GM19372 (cell line): ENCODE data around the gene GABRG3.

Experiments
- ATAC-seq: cut with Tn5 transposase; IDR thresholded peaks from one replicate; pipeline ENCODE4 v1.9.1; 2021; ENCODE audit warnings: mild to moderate bottlenecking, low read depth, moderate library complexity; ENCODE audit not compliant: unreplicated experiment

The GABRG3 gene

DNA sequence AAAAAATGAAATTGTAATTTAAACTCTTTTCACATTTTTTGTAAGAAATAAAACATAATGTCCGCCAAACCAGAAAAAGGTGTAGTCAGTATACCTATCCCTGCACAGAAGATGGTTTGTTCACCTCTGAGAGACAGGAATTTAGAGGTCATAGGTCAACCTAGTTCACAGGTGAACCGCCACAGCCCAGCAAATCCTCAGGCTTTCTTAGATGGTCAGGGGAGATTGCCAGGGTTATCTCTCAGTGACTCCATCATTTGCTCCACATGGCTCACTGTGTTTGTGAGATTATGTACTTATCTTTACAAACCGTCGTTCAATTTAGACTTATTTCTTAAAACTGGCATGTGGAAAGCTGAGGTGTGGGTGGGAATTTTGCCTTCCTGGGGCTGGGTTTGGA lies 264.2 kb downstream of the GABRG3 start:
- no peak for ATAC-seq

DNA sequence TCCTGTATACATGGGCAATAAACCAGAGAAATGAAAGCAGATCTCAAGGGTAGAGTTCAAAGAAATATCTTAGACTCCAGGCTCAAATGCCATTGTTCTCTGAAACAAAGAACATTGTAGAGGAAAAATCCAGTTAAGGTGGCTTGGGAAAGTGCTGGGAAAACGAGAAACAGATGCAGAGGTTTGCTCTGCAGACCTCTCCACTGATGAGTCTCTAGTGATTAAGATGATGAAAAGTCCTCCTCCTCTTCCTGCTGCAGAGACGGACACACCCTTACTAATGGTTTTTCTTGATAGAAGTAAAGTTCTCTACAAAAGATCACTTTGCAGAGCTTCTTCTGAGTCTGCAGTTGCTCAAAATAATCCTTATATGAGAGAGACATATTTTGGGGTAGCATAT lies 264.7 kb downstream of the GABRG3 start:
- no peak for ATAC-seq

DNA sequence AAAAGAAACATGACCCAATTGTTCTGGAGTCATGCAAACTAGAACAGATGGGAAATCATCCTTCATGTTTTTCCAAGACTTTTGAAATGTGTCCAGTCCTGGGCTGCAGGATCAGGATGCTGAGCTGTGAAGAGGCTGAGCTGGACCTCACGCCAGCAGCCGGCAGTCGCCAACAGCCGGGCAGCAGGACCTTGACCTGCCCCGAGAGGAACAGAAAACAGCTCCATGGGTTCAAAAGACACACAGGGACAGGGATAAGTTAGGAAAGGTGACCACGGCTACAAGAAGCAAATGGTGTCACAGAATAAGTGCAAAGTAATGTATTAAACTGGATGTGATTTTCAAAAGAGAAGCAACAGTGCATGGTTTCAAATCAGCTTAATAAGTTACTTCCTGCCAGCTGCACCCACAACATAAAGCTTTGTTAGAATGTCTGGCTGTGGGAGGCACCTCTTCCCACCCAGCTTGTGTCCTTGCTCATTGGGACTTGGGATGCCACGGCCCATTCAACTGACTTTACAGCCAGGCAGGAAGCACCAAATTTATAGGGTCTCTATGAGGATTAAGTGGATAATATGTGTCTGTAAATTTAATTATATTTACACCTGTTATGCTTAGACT lies 266.4 kb downstream of the GABRG3 start:
- no peak for ATAC-seq

DNA sequence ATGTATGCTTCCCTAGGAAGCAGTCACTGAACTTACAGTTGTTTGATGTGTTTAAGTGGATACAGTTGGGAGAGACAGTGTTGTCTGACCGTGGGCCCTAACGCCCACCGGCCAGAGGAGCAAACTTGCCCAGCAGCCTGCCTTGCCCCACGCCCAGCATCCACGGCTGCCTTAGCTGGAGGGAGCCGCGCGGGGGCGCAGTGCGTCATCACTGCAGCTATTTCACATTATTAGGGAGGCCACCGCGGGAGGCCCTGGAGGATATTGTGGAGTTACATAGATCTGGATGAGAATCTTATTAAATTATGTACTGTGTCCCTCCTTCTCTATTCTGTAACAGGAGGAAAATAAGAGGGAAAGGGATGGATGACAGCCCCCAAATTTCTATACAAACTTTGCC lies 267.2 kb downstream of the GABRG3 start:
- ATAC-seq = no peak

DNA sequence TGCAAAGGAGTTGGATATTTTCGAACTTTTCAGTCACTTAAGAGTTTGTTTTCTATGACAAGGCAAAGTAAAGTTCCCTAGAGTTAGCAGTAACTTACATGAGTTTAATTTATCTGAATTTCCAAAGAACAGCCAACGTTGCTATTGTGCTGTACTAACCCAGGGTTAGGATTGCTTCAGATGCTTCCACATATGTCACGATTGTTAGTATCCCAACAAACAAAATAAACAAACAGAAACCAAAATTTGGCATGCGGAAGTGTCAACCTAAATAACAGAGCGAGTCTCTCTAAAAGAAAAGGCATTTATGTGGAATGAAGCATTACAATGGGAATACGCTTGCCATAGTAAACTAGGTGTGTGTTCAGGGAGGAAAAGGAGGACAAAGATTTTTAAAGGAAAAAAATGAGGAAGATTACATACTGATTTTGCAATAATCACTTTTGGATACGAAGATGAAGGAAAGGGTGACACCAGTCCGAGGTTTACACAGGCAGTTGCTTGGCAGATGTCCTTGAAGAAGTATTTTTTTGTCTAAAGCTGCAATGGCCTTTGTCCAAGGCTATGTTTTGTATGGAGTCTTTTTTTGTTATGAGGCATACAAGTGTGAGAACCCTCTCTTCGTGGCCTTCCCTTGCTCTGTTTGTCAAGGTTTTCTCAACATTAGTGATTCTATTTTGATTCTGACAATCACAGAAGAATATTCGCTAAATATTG lies 267.9 kb downstream of the GABRG3 start:
- ATAC-seq = no peak

DNA sequence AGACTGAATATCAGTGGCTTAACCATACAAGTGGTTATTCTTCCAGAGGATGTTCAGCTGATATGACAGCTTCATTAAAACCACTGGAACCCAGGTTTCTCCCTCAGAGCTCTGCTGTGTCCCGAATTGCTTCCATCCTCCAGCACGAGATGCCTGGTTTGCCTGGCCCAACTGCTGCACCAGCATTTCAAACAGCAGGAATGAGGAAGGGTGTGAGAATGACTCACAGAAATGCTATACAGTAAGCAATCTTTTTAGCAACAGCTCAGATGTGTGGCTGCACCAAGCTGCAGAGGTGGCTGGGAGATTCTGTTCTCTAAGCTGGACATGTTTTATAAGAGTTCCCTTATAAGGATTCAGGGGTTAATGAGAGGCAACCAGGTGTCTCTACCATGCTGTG lies 271.0 kb downstream of the GABRG3 start:
- ATAC-seq = no peak

DNA sequence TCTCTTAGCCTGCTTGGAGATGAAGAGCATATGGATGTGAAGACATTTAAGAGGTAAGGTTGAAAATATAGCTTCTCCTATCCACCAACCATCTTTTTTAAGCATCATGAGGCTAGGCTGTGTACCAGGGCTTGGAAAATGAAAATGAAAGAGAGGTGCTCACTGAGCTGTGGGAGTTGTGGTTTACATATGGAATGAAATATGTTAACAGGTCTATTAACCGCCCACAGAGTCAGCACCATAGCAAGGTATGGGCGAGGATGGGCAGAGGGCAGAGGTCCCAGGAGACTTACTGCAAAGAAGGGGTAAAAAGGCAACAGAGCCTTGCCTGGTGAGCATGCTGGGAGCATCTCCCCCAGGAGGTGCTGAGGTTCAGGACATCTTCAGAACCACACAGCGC lies 273.1 kb downstream of the GABRG3 start:
- no peak for ATAC-seq

DNA sequence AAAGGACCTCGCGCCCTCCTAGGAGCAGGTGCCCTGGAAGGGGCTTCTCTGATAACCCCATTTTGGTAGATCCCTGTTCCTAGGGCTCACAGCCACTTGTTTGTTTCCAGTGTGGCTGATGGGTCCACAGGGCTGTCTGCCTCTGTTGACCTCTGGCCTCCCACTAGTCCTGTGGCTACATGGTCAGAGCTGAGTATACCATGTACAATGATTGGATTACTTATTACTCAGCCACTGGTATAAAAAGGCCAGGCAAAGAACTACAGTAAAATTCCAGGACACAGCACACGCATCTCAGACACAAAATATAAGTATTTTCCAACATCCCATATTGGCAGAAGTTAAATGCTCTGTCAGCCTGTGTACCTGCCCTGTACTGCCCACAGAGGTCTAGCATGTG lies 277.3 kb downstream of the GABRG3 start:
- ATAC-seq = no peak

DNA sequence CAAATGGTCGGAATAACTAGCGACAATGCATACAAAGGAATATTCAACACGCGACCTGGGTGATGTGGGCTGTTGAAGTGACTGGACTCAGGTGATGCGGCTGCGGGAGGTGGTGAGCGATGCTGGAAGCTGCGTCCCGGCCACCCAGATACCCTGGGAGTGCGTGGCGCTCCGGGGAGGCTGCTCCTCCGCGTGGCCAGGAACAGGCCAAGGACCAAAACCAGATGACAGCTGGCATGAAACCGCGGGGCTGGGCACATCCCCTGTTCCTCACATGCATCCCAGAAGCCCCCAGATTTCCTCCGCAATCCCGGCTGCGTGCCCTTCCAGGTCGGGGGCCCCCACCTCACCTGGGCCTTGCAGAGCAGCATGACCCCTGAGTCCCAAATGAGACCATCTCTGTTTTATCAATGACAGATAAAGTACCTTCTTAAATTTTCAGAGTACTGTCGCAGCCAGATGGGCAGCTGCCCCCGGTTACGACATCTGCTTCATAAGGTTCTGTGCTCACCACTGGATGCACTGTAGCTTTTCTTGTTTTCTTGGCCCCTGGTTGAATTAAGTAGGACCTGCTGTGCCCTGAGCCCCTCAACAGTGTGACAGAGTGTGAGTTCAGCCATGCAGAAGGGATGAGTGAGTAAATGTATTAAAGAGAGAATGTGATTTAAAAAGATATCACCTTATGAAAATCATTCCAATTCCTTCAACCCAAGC lies 278.2 kb downstream of the GABRG3 start:
- ATAC-seq = no peak

DNA sequence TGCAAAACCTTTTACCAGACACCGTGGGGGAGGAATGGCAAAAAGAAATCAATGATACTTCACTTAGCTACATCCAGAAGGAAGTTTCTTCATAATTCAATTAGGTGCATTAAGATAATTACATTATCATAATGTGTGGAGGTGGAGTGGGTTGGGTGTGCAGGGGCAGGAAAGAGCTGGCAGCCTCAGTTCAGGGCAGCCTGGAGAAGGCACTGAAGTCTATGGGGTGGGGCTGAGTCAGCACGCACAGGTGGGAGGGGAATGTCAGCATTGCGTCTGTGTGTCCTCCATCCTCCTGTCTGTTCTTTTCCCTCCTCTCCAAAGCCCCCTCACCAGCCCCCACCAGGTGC lies 278.8 kb downstream of the GABRG3 start:
- ATAC-seq = no peak

DNA sequence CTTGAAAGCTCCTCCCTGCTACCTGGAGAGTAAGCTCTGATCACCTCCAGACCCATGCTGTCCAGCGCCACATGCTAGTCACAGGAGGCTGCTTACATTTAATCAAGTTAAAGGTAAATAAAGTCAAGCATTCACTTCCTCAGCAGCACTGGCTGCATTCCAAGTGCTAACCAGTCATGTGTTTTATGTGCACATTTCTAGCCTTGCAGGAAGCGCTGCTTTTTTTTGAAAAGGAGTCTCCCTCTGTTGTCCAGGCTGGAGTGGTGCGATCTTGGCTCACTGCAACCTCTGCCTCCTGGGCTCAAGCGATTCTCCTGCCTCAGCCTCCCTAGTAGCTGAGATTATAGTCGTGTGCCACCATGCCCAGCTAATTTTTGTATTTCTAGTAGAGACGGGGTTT lies 279.2 kb downstream of the GABRG3 start:
- ATAC-seq = no peak

DNA sequence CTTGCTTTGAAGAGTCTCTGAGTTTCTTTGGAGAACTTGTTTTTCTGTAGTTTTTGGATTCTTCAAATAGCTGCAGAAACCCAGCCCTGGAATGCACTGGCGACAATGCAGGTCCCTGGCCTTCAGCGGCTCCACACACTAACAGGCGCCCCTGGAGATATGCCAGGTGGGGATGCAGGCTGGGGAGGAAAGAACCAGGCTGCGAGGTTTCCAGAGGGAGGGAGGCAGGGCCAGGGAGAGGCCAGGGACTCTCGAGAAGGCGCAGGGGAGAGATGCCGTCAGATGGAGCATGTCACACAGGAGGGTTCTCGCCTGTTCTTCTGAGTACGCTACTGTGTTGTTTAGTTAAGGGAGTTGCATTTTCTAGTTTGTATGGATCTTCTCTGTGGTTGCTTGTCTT lies 283.1 kb downstream of the GABRG3 start:
- no peak for ATAC-seq

DNA sequence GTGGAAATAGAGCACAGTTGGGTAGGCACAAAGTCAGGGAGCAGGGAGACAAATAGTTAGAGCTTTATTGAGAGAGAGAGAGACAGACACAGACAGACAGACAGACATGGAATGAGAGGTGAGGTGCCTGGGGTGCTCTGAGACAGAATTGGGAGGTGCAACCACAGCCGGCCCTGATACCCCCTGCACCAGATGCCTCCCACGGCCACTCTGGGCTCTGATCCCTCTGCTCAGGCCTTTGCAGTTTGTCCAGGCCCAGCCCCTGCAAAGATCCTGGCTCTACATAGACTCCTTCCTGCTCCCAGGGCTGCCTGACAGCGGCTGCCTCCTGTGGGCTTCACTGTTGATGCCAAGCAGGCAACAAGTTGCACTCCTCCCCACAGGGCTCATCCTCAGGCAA lies 283.8 kb downstream of the GABRG3 start:
- ATAC-seq = no peak

DNA sequence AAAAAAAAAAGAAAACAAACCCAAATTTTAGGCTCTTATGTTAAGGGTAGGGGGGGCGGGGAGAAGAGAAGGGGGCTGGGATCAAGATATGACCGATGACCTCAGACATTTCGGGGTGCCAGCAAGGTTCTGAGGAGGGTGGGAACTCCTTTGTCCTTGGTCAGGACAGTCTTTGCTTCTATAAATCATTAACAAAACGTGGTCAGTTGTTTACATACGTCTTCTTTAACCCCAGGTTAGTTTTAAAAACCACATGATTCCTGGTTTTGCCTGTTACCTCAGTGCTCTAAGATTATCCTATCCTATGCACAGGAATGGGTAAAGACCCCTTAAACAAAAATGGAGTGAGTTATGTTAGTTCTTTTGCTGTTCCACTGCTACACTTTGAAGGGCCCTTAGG lies 285.5 kb downstream of the GABRG3 start:
- ATAC-seq = no peak

DNA sequence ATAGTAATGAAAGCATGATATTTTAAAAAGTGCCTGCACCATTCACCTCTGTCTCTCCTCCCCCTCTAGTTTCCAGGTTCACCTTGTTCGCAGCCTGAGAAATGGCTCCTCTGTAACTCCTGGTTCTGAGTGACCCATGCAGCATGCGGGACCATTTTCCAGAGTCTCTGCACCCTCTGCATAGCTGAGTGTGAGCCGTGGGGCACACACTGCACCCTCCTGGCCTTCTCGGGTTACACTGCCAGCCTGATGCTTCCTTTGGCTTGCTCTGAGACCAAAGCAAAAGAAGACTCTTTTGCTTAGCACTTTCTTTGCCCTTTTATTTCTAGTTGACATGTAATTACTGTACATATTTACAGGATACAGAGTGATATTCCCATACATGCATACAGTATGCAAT lies 287.3 kb downstream of the GABRG3 start:
- no peak for ATAC-seq

DNA sequence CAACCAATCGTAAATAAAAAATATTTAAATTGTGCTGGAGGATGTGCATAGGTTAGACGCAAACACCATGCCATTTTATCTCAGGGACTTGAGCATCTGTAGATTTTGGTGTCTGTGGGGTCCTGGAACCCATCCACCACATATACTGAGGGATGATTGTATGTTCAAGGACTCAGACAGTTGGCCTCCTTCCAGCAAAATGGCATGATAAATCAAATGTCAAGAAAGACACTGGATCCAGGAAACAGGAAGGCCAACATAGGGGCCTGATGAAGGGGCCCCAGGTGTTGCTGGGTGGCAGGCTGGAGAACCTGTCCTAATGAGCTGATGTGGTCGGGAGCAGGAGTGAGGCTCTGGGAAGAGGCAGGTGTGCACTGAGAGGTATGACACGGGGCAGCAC lies 289.5 kb downstream of the GABRG3 start:
- ATAC-seq = no peak

DNA sequence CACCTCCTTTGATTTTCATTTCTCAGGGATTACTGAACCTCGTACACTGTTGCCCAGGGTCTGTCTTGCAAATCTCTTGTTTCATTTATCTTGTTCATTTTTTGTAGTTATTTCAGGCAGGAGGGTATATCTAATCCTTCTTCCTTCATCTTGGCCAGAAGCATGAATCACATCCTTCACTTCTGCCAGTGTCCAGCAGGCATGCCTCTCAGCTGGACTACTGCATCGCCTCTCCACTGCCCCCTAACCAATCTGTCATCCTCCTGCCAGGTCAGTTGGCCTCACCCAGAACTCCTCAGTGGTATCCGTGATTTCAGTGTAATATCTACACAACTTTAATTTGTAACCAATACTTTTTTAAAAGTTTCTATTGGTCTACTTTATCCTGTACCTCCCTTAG lies 297.9 kb downstream of the GABRG3 start:
- no peak for ATAC-seq

DNA sequence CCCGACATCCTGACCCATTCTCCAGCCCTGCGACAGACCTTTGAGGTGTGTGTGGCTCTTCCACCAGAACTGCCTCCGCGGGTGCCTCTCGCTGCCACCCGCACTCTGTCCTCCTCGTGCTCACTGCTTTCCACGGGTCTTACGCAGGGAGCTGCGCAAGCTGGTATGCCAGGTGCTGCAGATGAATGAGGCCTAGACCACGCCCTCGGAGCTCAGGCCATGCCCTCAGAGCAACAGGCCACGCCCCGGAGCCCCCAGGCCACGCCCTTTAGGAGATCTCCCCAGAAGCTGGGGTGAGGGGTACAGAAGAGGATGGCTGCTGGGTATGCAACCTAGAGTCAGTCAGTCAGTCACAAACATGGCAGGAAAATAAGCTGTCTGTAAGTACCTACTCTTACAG lies 300.3 kb downstream of the GABRG3 start:
- no peak for ATAC-seq

DNA sequence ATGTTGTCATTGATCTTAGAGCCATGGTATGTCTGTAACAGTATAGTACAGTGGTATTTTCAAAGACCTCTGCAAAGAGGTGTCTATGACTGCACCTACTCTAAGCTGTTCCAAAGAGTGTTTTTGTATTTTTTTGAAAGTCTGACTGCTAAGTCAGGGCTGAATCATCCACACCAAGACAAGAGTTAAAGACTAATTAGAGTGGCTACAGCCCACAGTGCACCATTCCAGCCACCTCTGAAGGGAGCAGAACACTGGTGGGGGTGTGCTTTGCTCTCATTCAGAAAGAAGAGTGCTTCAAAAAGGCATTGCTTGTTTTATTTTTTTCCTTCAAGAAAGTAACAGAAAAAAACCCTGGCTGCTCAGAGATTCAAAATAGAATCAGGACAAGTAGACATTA lies 301.4 kb downstream of the GABRG3 start:
- no peak for ATAC-seq

DNA sequence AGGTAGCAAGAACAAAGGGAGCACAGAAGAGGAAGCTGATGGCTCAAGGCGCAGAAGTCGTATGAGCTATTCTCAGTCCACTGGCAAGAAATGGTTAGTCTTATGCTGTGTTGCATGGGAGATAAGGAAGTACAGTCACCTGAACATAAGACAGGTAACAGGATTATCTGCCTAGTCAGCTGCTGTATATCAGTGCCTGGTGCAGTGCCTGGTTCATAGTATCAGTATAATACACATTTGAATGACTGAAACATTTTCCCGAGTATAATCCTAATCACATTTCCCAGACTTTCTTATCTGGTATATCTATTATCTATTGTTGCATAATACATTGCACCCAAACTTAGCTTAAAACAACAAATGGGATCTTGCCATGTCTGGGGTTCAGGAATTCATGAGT lies 302.5 kb downstream of the GABRG3 start:
- ATAC-seq = no peak

DNA sequence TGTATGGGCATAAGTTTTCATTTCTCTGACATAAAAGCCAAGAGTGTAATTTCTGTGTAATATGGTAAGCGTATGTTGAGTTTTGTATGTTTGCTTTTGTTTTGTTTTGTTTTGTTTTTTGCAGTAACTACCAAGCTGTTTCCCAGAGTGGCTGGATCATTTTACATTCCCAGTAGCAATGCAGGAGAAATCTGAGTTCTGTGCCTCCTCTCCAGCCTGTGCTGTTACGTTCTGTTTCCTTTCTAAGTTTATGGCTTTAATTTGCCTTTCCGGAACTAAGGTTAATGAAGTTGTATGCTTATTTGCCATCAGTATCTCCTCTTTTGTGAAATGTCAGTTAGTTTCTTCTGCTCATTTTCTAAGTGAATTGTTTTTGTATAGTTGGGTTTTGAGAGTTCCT lies 307.8 kb downstream of the GABRG3 start:
- ATAC-seq = no peak

DNA sequence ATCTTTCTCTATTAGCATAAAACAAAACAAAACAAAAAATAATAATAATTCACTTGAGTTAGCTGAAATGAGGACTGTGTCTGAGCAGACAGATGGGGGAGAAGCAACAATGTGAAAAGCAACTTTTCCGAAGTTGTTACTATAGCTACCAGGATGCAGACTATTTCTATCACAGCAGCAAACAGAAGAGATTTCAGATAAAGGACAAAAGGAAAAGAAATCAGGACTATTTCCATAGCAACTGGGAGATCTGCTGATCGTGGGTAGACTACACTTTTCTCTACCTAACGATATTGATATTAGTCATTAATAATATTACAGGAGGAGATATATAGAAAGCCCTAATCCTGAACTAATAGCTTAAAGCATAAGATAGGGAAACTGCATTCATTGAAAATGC lies 321.7 kb downstream of the GABRG3 start:
- no peak for ATAC-seq
